ENCODE results near the gene HOXA7. TPM values are rescaled to one million over a fixed set of nuclear protein-coding genes. Genes with fewer than 3 reads are reported as not detected.
A peak's percentile ranks its signal among the peaks of the same experiment; 100 is the strongest.

The HOXA7 gene
- total RNA-seq, 3 donors from 2014 or later: 4.6 to 8.8 (median 6.2) TPM

GRCh38 chr7:27189295-27189996 lies 33.0 kb upstream of the HOXA7 start:
- intact Hi-C loops (cut with DNase I; ENCODE audit: low total_unique reads): no loop called here
- DNase-seq (ENCODE audit: low spot score in 2 of 2): peak in 1 of 2 donors; percentile 48
- Histone ChIP-seq H3K27ac (no peak overlapping the region), H3K4me1 (peaks cover 3 to 7% of the 10 kb centered on the region in 2 donors), H3K4me3 (peak overlapping the region in 2 of 3 donors; percentile 21 to 46), H3K9me3 (no peaks in the 10 kb centered on the region), H3K36me3 (no peaks in the 10 kb centered on the region), H3K27me3 (peaks cover 24 to 100% of the 10 kb centered on the region in 2 donors)
- no peak for TF ChIP-seq CTCF (IDR thresholded peaks at IDR 0.05)
- no peak for TF ChIP-seq POLR2A (IDR thresholded peaks at IDR 0.05)
- no peak for TF ChIP-seq POLR2AphosphoS5 (IDR thresholded peaks at IDR 0.05)

- no peaks in the 10 kb centered on the region for H3K36me3 ChIP-seq
- peak in 1 of 2 donors; percentile 49 for DNase-seq (ENCODE audit: low spot score in 2 of 2)
- H3K4me1 ChIP-seq: peaks cover 3 to 15% of the 10 kb centered on the region in 2 donors
- no peaks in the 10 kb centered on the region for H3K9me3 ChIP-seq
- peaks cover 25 to 100% of the 10 kb centered on the region in 2 donors for H3K27me3 ChIP-seq
- no peak for TF ChIP-seq POLR2AphosphoS5 (IDR thresholded peaks at IDR 0.05)
- TF ChIP-seq POLR2A (IDR thresholded peaks at IDR 0.05): no peak
- no peak for TF ChIP-seq CTCF (IDR thresholded peaks at IDR 0.05)
- H3K4me3 ChIP-seq: peak overlapping the region; percentile 1 to 46 (median 21)
- no peak overlapping the region for H3K27ac ChIP-seq
- intact Hi-C loops (cut with DNase I; ENCODE audit: low total_unique reads): no loop called here
Measured at GRCh38 chr7:27188386-27189294, 32.2 kb upstream of the HOXA7 start.

GRCh38 chr7:27187475-27188385 lies 31.3 kb upstream of the HOXA7 start:
- intact Hi-C loops (cut with DNase I; ENCODE audit: low total_unique reads): no loop called here
- H3K36me3 ChIP-seq: no peaks in the 10 kb centered on the region
- H3K27me3 ChIP-seq: peaks cover 23 to 100% of the 10 kb centered on the region in 2 donors
- H3K4me3 ChIP-seq: peak overlapping the region in 2 of 3 donors; percentile 21 to 46
- TF ChIP-seq POLR2AphosphoS5 (IDR thresholded peaks at IDR 0.05): no peak
- TF ChIP-seq POLR2A (IDR thresholded peaks at IDR 0.05): no peak
- no peak for TF ChIP-seq CTCF (IDR thresholded peaks at IDR 0.05)
- H3K4me1 ChIP-seq: peaks cover 0 to 15% of the 10 kb centered on the region in 2 donors
- H3K9me3 ChIP-seq: no peaks in the 10 kb centered on the region
- DNase-seq (ENCODE audit: low spot score in 2 of 2): peak in 1 of 2 donors; percentile 44
- no peak overlapping the region for H3K27ac ChIP-seq

- Histone ChIP-seq H3K36me3 (no peaks in the 10 kb centered on the region), H3K27me3 (peaks cover 19 to 100% of the 10 kb centered on the region in 2 donors), H3K27ac (no peak overlapping the region), H3K4me1 (peaks cover 0 to 15% of the 10 kb centered on the region in 2 donors), H3K4me3 (no peak overlapping the region), H3K9me3 (no peaks in the 10 kb centered on the region)
- no peak for DNase-seq (ENCODE audit: low spot score in 2 of 2)
- intact Hi-C loops (cut with DNase I; ENCODE audit: low total_unique reads): no loop called here
- peak in 1 of 3 donors; percentile 9 for TF ChIP-seq POLR2AphosphoS5 (IDR thresholded peaks at IDR 0.05)
- TF ChIP-seq CTCF (IDR thresholded peaks at IDR 0.05): no peak
- no peak for TF ChIP-seq POLR2A (IDR thresholded peaks at IDR 0.05)
Measured at GRCh38 chr7:27186668-27187474, 30.4 kb upstream of the HOXA7 start.
